Loucy (cell line): Measurements from ENCODE around the gene COL11A1.

Experiments used
- H2AFZ ChIP-seq: fragments of 200-600 bp; sonication (generic); 2 replicates; pipeline ENCODE4 v1.6.0; 2016; ENCODE audit warnings: antibody characterized with exemption, mild to moderate bottlenecking, low read length, moderate library complexity
- H3F3A ChIP-seq: fragments of 200-600 bp; 2 replicates; pipeline ENCODE4 v1.6.0; 2016; ENCODE audit warnings: antibody characterized with exemption, low read depth, mild to moderate bottlenecking
- H3K27me3 ChIP-seq: fragments of 200-600 bp; sonication (generic); 2 replicates; pipeline ENCODE4 v1.6.1; 2014; ENCODE audit warnings: low read length, mild to moderate bottlenecking; ENCODE audit not compliant: insufficient read depth, poor library complexity, severe bottlenecking
- H3K36me3 ChIP-seq: fragments of 200-600 bp; sonication (generic); 2 replicates; pipeline ENCODE4 v1.6.1; 2016; ENCODE audit warnings: low read length; ENCODE audit not compliant: insufficient read depth
- H3K4me1 ChIP-seq: fragments of 200-600 bp; sonication (generic); 2 replicates; pipeline ENCODE4 v1.5.1; 2014; ENCODE audit warnings: low read length, mild to moderate bottlenecking; ENCODE audit not compliant: insufficient read depth, poor library complexity, severe bottlenecking
- H3K4me2 ChIP-seq: fragments of 200-600 bp; sonication (generic); 2 replicates; pipeline ENCODE4 v1.6.0; 2014; ENCODE audit warnings: antibody characterized with exemption, low read length, low read depth, mild to moderate bottlenecking; ENCODE audit not compliant: poor library complexity, severe bottlenecking
- H3K4me3 ChIP-seq: fragments of 200-600 bp; sonication (generic); 2 replicates; pipeline ENCODE4 v1.5.1; 2014; ENCODE audit warnings: low read length, mild to moderate bottlenecking, mixed read lengths; ENCODE audit not compliant: poor library complexity, severe bottlenecking
- H3K79me2 ChIP-seq: fragments of 200-600 bp; sonication (generic); 2 replicates; pipeline ENCODE4 v1.6.1; 2014; ENCODE audit warnings: low read length; ENCODE audit not compliant: insufficient read depth
- H3K9ac ChIP-seq: fragments of 200-600 bp; sonication (generic); 2 replicates; pipeline ENCODE4 v1.6.0; 2014; ENCODE audit warnings: mild to moderate bottlenecking, low read depth, low read length, moderate library complexity; ENCODE audit not compliant: poor library complexity, severe bottlenecking
- H3K9me2 ChIP-seq: fragments of 200-600 bp; sonication (generic); replicated peaks from 2 replicates; pipeline ENCODE4 v1.6.1; 2016; ENCODE audit warnings: low read depth, low read length, mixed read lengths
- H3K9me3 ChIP-seq: fragments of 200-600 bp; sonication (generic); 2 replicates; pipeline ENCODE4 v1.6.1; 2014; ENCODE audit warnings: mild to moderate bottlenecking, antibody characterized with exemption, low read length, low read depth; ENCODE audit not compliant: insufficient read depth
- H4K20me1 ChIP-seq: fragments of 200-600 bp; sonication (generic); 2 replicates; pipeline ENCODE4 v1.6.0; 2014; ENCODE audit warnings: antibody characterized with exemption, low read length, mild to moderate bottlenecking; ENCODE audit not compliant: insufficient read depth, poor library complexity, severe bottlenecking
- EZH2phosphoT487 ChIP-seq: fragments of 200-600 bp; IDR thresholded peaks from 2 replicates; pipeline ENCODE4 v1.6.1; 2018; ENCODE audit warnings: antibody characterized with exemption, mild to moderate bottlenecking, moderate library complexity, borderline replicate concordance
- TF ChIP-seq, protein P1 (sequence below): fragments of 200-600 bp; sonication (generic); conservative IDR thresholded peaks from 2 replicates; pipeline ENCODE4 v1.5.1; 2014; ENCODE audit warnings: mild to moderate bottlenecking, antibody characterized with exemption, low read length

COL11A1 gene

GRCh38 chr1:102978874-102979273, 129.4 kb downstream of the COL11A1 start:
- no peak overlapping the region for H2AFZ ChIP-seq
- no peaks in the 10 kb centered on the region for H3K9me3 ChIP-seq
- no peaks in the 10 kb centered on the region for H3K79me2 ChIP-seq
- H3K4me2 ChIP-seq, result no peak overlapping the region
- H3K4me3 ChIP-seq, result no peak overlapping the region
- no peaks in the 10 kb centered on the region for H3K27me3 ChIP-seq
- no peaks in the 10 kb centered on the region for H3K4me1 ChIP-seq
- H3K36me3 ChIP-seq, result no peaks in the 10 kb centered on the region
- no peaks in the 10 kb centered on the region for H4K20me1 ChIP-seq
- no peak overlapping the region for H3K9ac ChIP-seq
- H3F3A ChIP-seq, result no peaks in the 10 kb centered on the region
- no peaks in the 10 kb centered on the region for H3K9me2 ChIP-seq
- no peak for TF ChIP-seq EZH2phosphoT487
- TF ChIP-seq, protein P1, sequence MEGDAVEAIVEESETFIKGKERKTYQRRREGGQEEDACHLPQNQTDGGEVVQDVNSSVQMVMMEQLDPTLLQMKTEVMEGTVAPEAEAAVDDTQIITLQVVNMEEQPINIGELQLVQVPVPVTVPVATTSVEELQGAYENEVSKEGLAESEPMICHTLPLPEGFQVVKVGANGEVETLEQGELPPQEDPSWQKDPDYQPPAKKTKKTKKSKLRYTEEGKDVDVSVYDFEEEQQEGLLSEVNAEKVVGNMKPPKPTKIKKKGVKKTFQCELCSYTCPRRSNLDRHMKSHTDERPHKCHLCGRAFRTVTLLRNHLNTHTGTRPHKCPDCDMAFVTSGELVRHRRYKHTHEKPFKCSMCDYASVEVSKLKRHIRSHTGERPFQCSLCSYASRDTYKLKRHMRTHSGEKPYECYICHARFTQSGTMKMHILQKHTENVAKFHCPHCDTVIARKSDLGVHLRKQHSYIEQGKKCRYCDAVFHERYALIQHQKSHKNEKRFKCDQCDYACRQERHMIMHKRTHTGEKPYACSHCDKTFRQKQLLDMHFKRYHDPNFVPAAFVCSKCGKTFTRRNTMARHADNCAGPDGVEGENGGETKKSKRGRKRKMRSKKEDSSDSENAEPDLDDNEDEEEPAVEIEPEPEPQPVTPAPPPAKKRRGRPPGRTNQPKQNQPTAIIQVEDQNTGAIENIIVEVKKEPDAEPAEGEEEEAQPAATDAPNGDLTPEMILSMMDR, result no peak

GRCh38 chr1:102977292-102977691, 131.0 kb downstream of the COL11A1 start:
- no peaks in the 10 kb centered on the region for H3K27me3 ChIP-seq
- H4K20me1 ChIP-seq, result no peaks in the 10 kb centered on the region
- H3K9me2 ChIP-seq, result no peaks in the 10 kb centered on the region
- no peaks in the 10 kb centered on the region for H3K9me3 ChIP-seq
- H3K9ac ChIP-seq, result no peak overlapping the region
- H3K4me1 ChIP-seq, result no peaks in the 10 kb centered on the region
- no peak overlapping the region for H2AFZ ChIP-seq
- no peaks in the 10 kb centered on the region for H3K36me3 ChIP-seq
- no peak overlapping the region for H3K4me3 ChIP-seq
- H3K4me2 ChIP-seq, result no peak overlapping the region
- no peaks in the 10 kb centered on the region for H3F3A ChIP-seq
- H3K79me2 ChIP-seq, result no peaks in the 10 kb centered on the region
- no peak for TF ChIP-seq EZH2phosphoT487
- TF ChIP-seq, protein P1, result no peak

DNA sequence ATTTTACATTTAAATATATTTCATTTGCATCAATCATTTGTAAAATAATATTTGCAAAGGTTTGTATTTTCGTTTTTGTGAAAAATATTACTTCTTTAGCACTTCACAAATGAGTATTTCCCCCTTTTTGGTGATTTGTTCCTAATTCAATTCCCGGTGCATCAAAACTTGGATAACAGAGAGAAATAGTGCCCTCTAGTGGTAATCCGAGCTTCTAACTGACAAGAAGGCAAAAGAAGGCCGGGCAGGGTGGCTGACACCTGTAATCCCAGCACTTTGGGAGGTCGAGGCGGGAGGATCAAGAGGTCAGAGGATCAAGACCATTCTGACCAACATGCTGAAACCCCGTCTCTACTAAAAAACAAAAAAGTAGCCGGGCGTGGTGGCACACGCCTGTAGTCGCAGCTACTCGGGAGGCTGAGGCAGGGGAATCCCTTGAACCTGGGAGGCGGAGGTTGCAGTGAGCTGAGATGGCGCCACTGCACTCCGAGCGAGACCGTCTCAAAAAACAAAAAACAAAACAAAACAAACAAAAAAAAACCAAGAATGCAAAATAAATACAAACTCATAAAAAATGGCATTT, 137.7 kb downstream of the COL11A1 start:
- Histone ChIP-seq H3K4me1 (no peaks in the 10 kb centered on the region), H3K27me3 (no peaks in the 10 kb centered on the region), H3K79me2 (no peaks in the 10 kb centered on the region), H4K20me1 (no peaks in the 10 kb centered on the region), H3F3A (no peaks in the 10 kb centered on the region), H3K9me3 (no peaks in the 10 kb centered on the region), H3K4me3 (no peak overlapping the region), H2AFZ (no peak overlapping the region), H3K9me2 (no peaks in the 10 kb centered on the region), H3K9ac (no peak overlapping the region), H3K4me2 (no peak overlapping the region), H3K36me3 (no peaks in the 10 kb centered on the region)
- no peak for TF ChIP-seq EZH2phosphoT487
- TF ChIP-seq, protein P1, result peak; percentile 83
